ENCODE measurements around the gene ZNF862. TPM values are rescaled to one million over a fixed set of nuclear protein-coding genes. Genes with fewer than 3 reads are reported as not detected.

Gene ZNF862
- total and polyA plus RNA-seq, 2 of the 8 experiments (the other 6 are each of a cell fraction or from before 2014, with no cell fraction given) = 1.8 to 3.9 TPM

- TF ChIP-seq CTCF (IDR thresholded peaks at IDR 0.05; ENCODE audit: control extremely low read depth in 1 of 3, insufficient read depth in 1 of 3, low read depth in 1 of 3, low read length in 3 of 3) = no peak
Observed at GRCh38 chr7:149791411-149792219, 46.6 kb upstream of the ZNF862 start (continued).
